Osteocyte (in vitro differentiated cells): Measurements from ENCODE around the gene MPV17L. TPM values are rescaled to one million over a fixed set of nuclear protein-coding genes. Genes with fewer than 3 reads are reported as not detected.
"Not testable (repeated sequence)": the region's sequence is repeated elsewhere in the genome, so short reads cannot be mapped to it uniquely, and the experiment has no call there.

ENCODE experiments used
- DNase-seq: peaks from one replicate; pipeline ENCODE4 v3.0.0; 2021; ENCODE audit warnings: mixed read lengths; ENCODE audit not compliant: unreplicated experiment; ENCODE audit errors: extremely low spot score
- H3K27ac Mint-ChIP-seq: one replicate; pipeline ENCODE4 v1.8.0; 2021; ENCODE audit warnings: mild to moderate bottlenecking, mixed read lengths; ENCODE audit not compliant: unreplicated experiment
- H3K27me3 Mint-ChIP-seq: one replicate; pipeline ENCODE4 v1.8.0; 2021; ENCODE audit warnings: mixed read lengths; ENCODE audit not compliant: unreplicated experiment
- H3K36me3 Mint-ChIP-seq: one replicate; pipeline ENCODE4 v1.8.0; 2021; ENCODE audit warnings: mixed read lengths; ENCODE audit not compliant: unreplicated experiment
- H3K4me1 Mint-ChIP-seq: one replicate; pipeline ENCODE4 v1.8.0; 2021; ENCODE audit warnings: mixed read lengths; ENCODE audit not compliant: unreplicated experiment
- H3K4me3 Mint-ChIP-seq: one replicate; pipeline ENCODE4 v1.8.0; 2021; ENCODE audit warnings: mild to moderate bottlenecking, moderate library complexity, mixed read lengths; ENCODE audit not compliant: unreplicated experiment
- H3K9me3 Mint-ChIP-seq: one replicate; pipeline ENCODE4 v1.8.0; 2021; ENCODE audit warnings: mixed read lengths; ENCODE audit not compliant: unreplicated experiment
- CTCF ChIP-seq: fragments of 200-600 bp; sonication (generic); IDR thresholded peaks from 2 replicates; pipeline ENCODE4 v1.5.0; 2021; ENCODE audit warnings: antibody characterized with exemption, mild to moderate bottlenecking, moderate library complexity
- total RNA-seq: library from RNA; stranded (reverse); gene quantifications from 2 replicates; pipeline ENCODE4 v1.2.1, GENCODE V29; 2021

MPV17L gene
- total RNA-seq, 1 donor from 2014 or later: 1.3 TPM

- peaks cover 11% of the 10 kb centered on the region for H3K4me1 Mint-ChIP-seq
- no peaks in the 10 kb centered on the region for H3K27me3 Mint-ChIP-seq
- TF ChIP-seq CTCF: no peak
- DNase-seq: no peak
- H3K4me3 Mint-ChIP-seq: no peak overlapping the region
- peaks cover 6% of the 10 kb centered on the region for H3K36me3 Mint-ChIP-seq
- peaks cover under 1% of the 10 kb centered on the region for H3K9me3 Mint-ChIP-seq
- no peak overlapping the region for H3K27ac Mint-ChIP-seq
Measured at GRCh38 chr16:15450624-15451023, 55.1 kb downstream of the MPV17L start.

GRCh38 chr16:15451098-15451731 is 55.7 kb downstream of the MPV17L start:
- peaks cover 11% of the 10 kb centered on the region for H3K4me1 Mint-ChIP-seq
- no peak for DNase-seq
- no peaks in the 10 kb centered on the region for H3K9me3 Mint-ChIP-seq
- no peak for TF ChIP-seq CTCF
- peaks cover 6% of the 10 kb centered on the region for H3K36me3 Mint-ChIP-seq
- H3K27ac Mint-ChIP-seq: no peak overlapping the region
- no peaks in the 10 kb centered on the region for H3K27me3 Mint-ChIP-seq
- H3K4me3 Mint-ChIP-seq: no peak overlapping the region

GRCh38 chr16:15452246-15452855 is 56.8 kb downstream of the MPV17L start:
- Mint-ChIP-seq H3K36me3 (peaks cover 3% of the 10 kb centered on the region), H3K4me3 (no peak overlapping the region), H3K4me1 (peaks cover 11% of the 10 kb centered on the region), H3K9me3 (no peaks in the 10 kb centered on the region), H3K27me3 (no peaks in the 10 kb centered on the region), H3K27ac (peak overlapping the region; percentile 18)
- no peak for DNase-seq
- TF ChIP-seq CTCF: no peak

GRCh38 chr16:15453296-15453695 is 57.7 kb downstream of the MPV17L start:
- H3K4me1 Mint-ChIP-seq: peaks cover 11% of the 10 kb centered on the region
- H3K27me3 Mint-ChIP-seq, DNase-seq, H3K36me3 Mint-ChIP-seq, H3K9me3 Mint-ChIP-seq, H3K4me3 Mint-ChIP-seq, H3K27ac Mint-ChIP-seq: not testable (repeated sequence)

GRCh38 chr16:15454933-15455332 is 59.4 kb downstream of the MPV17L start:
- H3K9me3 Mint-ChIP-seq, H3K27me3 Mint-ChIP-seq, H3K27ac Mint-ChIP-seq, H3K4me3 Mint-ChIP-seq, H3K36me3 Mint-ChIP-seq: not testable (repeated sequence)
- peak; percentile 19 for DNase-seq
- H3K4me1 Mint-ChIP-seq: peaks cover 11% of the 10 kb centered on the region

- no peak for DNase-seq
- no peak for TF ChIP-seq CTCF
- H3K27me3 Mint-ChIP-seq: no peaks in the 10 kb centered on the region
- no peak overlapping the region for H3K4me3 Mint-ChIP-seq
- peaks cover 7% of the 10 kb centered on the region for H3K4me1 Mint-ChIP-seq
- no peaks in the 10 kb centered on the region for H3K9me3 Mint-ChIP-seq
- no peak overlapping the region for H3K27ac Mint-ChIP-seq
- H3K36me3 Mint-ChIP-seq: no peaks in the 10 kb centered on the region
Measured at GRCh38 chr16:15457400-15457799, 61.8 kb downstream of the MPV17L start.
